ENCODE results near the gene RNF151. TPM values are rescaled to one million over a fixed set of nuclear protein-coding genes. Genes with fewer than 3 reads are reported as not detected.

Gene RNF151
- total RNA-seq, 1 donor from 2014 or later: not detected

GRCh38 chr16:1932050-1933028, 34.3 kb upstream of the RNF151 start:
- TF ChIP-seq EZH2 (IDR thresholded peaks at IDR 0.05; ENCODE audit: insufficient read depth, low read length) (no peak), CTCF (IDR thresholded peaks at IDR 0.05; ENCODE audit: insufficient read depth, low read depth, low read length) (no peak)
- no peak overlapping the region for H3K4me2 ChIP-seq (ENCODE audit: low read length)
- no peaks in the 10 kb centered on the region for H3K27me3 ChIP-seq (ENCODE audit: insufficient read depth, low read length)
- no peaks in the 10 kb centered on the region for H3K79me2 ChIP-seq (ENCODE audit: insufficient read depth, low read length)
- H3K9ac ChIP-seq (ENCODE audit: low read length): no peak overlapping the region
- H3K9me3 ChIP-seq (ENCODE audit: insufficient read depth, low read depth, low read length): no peaks in the 10 kb centered on the region
- Mint-ChIP-seq H3K4me3 (ENCODE audit: unreplicated experiment) (no peak overlapping the region), H3K36me3 (ENCODE audit: low read depth, unreplicated experiment) (peaks cover 3% of the 10 kb centered on the region), H3K9me3 (ENCODE audit: unreplicated experiment) (no peaks in the 10 kb centered on the region), H3K27me3 (ENCODE audit: low read depth, unreplicated experiment) (peaks cover 12% of the 10 kb centered on the region), H3K27ac (ENCODE audit: unreplicated experiment) (no peak overlapping the region), H3K4me1 (ENCODE audit: low read depth, unreplicated experiment) (no peaks in the 10 kb centered on the region)
- no peak overlapping the region for H3K4me3 ChIP-seq (ENCODE audit: insufficient read depth, low read depth, low read length)
- H4K20me1 ChIP-seq (ENCODE audit: insufficient read depth, low read length): no peaks in the 10 kb centered on the region
- no peak overlapping the region for H2AFZ ChIP-seq (ENCODE audit: low read depth, low read length)
- no peaks in the 10 kb centered on the region for H3K36me3 ChIP-seq (ENCODE audit: insufficient read depth, low read length)
- DNase-seq (ENCODE audit: low read depth): no peak
- peaks cover 6% of the 10 kb centered on the region for H3K4me1 ChIP-seq (ENCODE audit: insufficient read depth, low read length)
- no peak for FAIRE-seq
- H3K27ac ChIP-seq (ENCODE audit: low read depth, low read length): no peak overlapping the region

GRCh38 chr16:1933097-1933661, 33.5 kb upstream of the RNF151 start:
- Histone ChIP-seq H3K4me1 (ENCODE audit: insufficient read depth, low read length) (peaks cover 6% of the 10 kb centered on the region), H3K36me3 (ENCODE audit: insufficient read depth, low read length) (peaks cover 4% of the 10 kb centered on the region), H3K4me2 (ENCODE audit: low read length) (no peak overlapping the region), H3K4me3 (ENCODE audit: insufficient read depth, low read depth, low read length) (no peak overlapping the region), H3K9me3 (ENCODE audit: insufficient read depth, low read depth, low read length) (no peaks in the 10 kb centered on the region), H4K20me1 (ENCODE audit: insufficient read depth, low read length) (no peaks in the 10 kb centered on the region), H3K27ac (ENCODE audit: low read depth, low read length) (no peak overlapping the region), H2AFZ (ENCODE audit: low read depth, low read length) (no peak overlapping the region), H3K27me3 (ENCODE audit: insufficient read depth, low read length) (no peaks in the 10 kb centered on the region), H3K9ac (ENCODE audit: low read length) (no peak overlapping the region), H3K79me2 (ENCODE audit: insufficient read depth, low read length) (no peaks in the 10 kb centered on the region)
- TF ChIP-seq CTCF (IDR thresholded peaks at IDR 0.05; ENCODE audit: insufficient read depth, low read depth, low read length): no peak
- no peak for TF ChIP-seq EZH2 (IDR thresholded peaks at IDR 0.05; ENCODE audit: insufficient read depth, low read length)
- Mint-ChIP-seq H3K4me1 (ENCODE audit: low read depth, unreplicated experiment) (no peaks in the 10 kb centered on the region), H3K4me3 (ENCODE audit: unreplicated experiment) (no peak overlapping the region), H3K27me3 (ENCODE audit: low read depth, unreplicated experiment) (peaks cover 11% of the 10 kb centered on the region), H3K36me3 (ENCODE audit: low read depth, unreplicated experiment) (peaks cover 5% of the 10 kb centered on the region), H3K9me3 (ENCODE audit: unreplicated experiment) (no peaks in the 10 kb centered on the region), H3K27ac (ENCODE audit: unreplicated experiment) (no peak overlapping the region)
- FAIRE-seq: no peak
- DNase-seq (ENCODE audit: low read depth): no peak

All from astrocyte (in vitro differentiated cells and primary cell).